Measurements from ENCODE around the gene LINGO4.
"Not testable (repeated sequence)": the region's sequence is repeated elsewhere in the genome, so short reads cannot be mapped to it uniquely, and the experiment has no call there.

LINGO4 gene

DNA sequence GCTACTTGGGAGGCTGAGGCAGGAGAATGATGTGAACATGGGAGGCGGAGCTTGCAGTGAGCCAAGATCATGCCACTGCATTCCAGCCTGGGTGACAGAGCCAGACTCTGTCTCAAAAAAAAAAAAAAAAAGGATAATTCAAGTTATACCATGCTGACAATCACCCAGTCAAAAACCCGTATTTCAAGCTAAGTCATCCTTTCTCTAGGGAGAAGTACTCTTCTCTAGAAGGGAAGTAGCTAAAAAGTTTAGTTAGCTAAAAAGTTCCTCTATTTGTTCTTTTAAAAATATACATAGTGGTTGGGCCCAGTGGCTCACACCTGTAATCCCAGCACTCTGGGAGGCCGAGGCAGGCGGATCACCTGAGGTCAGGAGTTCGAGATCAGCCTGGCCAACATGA, 24.5 kb downstream of the LINGO4 start:
- not testable (repeated sequence) for H3K4me1 ChIP-seq (ENCODE audit: control insufficient read depth, insufficient read depth, low read length, unreplicated experiment); H3K27ac ChIP-seq (ENCODE audit: low read depth, low read length); H3K79me2 ChIP-seq (ENCODE audit: control insufficient read depth, insufficient read depth, low read length, unreplicated experiment); H3K36me3 ChIP-seq (ENCODE audit: insufficient read depth, low read length); H3K4me3 ChIP-seq (ENCODE audit: low read depth, low read length); H2AFZ ChIP-seq (ENCODE audit: low read length, unreplicated experiment)
- peaks cover 17% of the 10 kb centered on the region for H3K27me3 ChIP-seq (ENCODE audit: insufficient read depth, low read length)

- Histone ChIP-seq H3K36me3 (ENCODE audit: insufficient read depth, low read length) (no peaks in the 10 kb centered on the region), H2AFZ (ENCODE audit: low read length, unreplicated experiment) (no peak overlapping the region), H3K79me2 (ENCODE audit: control insufficient read depth, insufficient read depth, low read length, unreplicated experiment) (no peaks in the 10 kb centered on the region), H3K27me3 (ENCODE audit: insufficient read depth, low read length) (peaks cover 10% of the 10 kb centered on the region), H3K4me3 (ENCODE audit: low read depth, low read length) (no peak overlapping the region), H3K4me1 (ENCODE audit: control insufficient read depth, insufficient read depth, low read length, unreplicated experiment) (no peaks in the 10 kb centered on the region), H3K27ac (ENCODE audit: low read depth, low read length) (no peak overlapping the region)
Measured at GRCh38 chr1:151779852-151780251, 25.4 kb downstream of the LINGO4 start.

- H3K4me3 ChIP-seq (ENCODE audit: low read depth, low read length) = no peak overlapping the region
- no peaks in the 10 kb centered on the region for H3K4me1 ChIP-seq (ENCODE audit: control insufficient read depth, insufficient read depth, low read length, unreplicated experiment)
- no peaks in the 10 kb centered on the region for H3K79me2 ChIP-seq (ENCODE audit: control insufficient read depth, insufficient read depth, low read length, unreplicated experiment)
- H3K27me3 ChIP-seq (ENCODE audit: insufficient read depth, low read length) = no peaks in the 10 kb centered on the region
- H3K27ac ChIP-seq (ENCODE audit: low read depth, low read length) = no peak overlapping the region
- no peaks in the 10 kb centered on the region for H3K36me3 ChIP-seq (ENCODE audit: insufficient read depth, low read length)
- no peak overlapping the region for H2AFZ ChIP-seq (ENCODE audit: low read length, unreplicated experiment)
Measured at GRCh38 chr1:151777317-151777716, 27.9 kb downstream of the LINGO4 start.

DNA sequence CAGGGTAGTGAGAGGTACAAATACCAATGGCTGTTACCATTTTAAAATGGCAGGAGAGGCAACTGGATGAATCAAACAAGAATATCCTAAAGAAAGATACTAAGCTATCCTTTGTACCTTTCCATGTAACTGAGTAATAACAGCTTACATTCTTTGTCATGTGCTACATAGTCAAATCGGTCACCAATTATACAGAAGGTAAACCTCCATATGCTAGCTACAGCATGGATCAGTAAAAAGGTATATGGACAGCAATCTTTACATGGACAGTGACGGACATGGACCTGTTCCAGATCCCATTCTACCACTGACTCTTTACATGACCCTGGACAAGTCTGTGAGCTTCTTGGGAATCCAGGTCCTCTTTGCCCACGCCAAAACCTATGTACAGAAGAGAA, 28.6 kb downstream of the LINGO4 start:
- Histone ChIP-seq H3K27ac (ENCODE audit: low read depth, low read length) (no peak overlapping the region), H3K79me2 (ENCODE audit: control insufficient read depth, insufficient read depth, low read length, unreplicated experiment) (no peaks in the 10 kb centered on the region), H2AFZ (ENCODE audit: low read length, unreplicated experiment) (no peak overlapping the region), H3K4me1 (ENCODE audit: control insufficient read depth, insufficient read depth, low read length, unreplicated experiment) (no peaks in the 10 kb centered on the region), H3K27me3 (ENCODE audit: insufficient read depth, low read length) (no peaks in the 10 kb centered on the region), H3K36me3 (ENCODE audit: insufficient read depth, low read length) (no peaks in the 10 kb centered on the region), H3K4me3 (ENCODE audit: low read depth, low read length) (no peak overlapping the region)

DNA sequence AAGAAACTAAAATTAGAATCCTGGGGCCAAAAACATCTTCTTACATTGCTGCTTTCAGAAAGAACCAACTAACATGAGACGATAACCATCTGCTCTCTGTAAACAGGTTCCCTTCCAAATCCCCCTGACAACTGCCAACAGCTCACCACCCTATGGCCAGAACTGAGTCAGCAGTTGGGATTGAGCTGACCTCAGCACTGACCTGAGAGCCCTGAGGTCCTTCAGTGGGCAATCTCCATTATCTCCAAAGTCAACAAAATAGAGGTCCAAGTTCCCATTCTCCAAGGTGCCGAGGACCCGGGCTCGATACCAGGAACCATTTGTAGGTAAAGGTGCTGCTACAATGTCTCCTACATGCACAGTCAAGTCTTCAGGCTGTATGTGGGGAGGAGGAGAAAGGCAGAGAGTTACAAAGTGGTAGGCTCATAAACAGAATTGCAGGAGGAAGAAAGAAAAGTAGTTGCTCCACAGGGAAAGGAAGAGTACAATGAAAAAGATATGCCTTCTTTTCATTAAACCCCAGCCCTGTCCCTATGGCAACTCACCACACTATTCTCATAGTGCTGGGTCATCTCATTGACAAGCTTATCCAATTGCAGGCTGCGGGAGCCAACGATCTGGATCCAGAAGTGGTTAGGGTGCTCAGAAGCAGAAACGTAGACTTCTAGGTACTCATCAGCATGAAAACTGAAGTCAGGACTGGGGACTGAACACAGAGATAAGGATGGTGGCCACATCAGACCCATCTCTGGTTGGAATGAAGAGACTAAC, 29.1 kb downstream of the LINGO4 start:
- no peak overlapping the region for H3K27ac ChIP-seq (ENCODE audit: low read depth, low read length)
- H3K36me3 ChIP-seq (ENCODE audit: insufficient read depth, low read length) = no peaks in the 10 kb centered on the region
- H3K79me2 ChIP-seq (ENCODE audit: control insufficient read depth, insufficient read depth, low read length, unreplicated experiment) = no peaks in the 10 kb centered on the region
- H3K4me1 ChIP-seq (ENCODE audit: control insufficient read depth, insufficient read depth, low read length, unreplicated experiment) = no peaks in the 10 kb centered on the region
- H3K4me3 ChIP-seq (ENCODE audit: low read depth, low read length) = no peak overlapping the region
- H2AFZ ChIP-seq (ENCODE audit: low read length, unreplicated experiment) = no peak overlapping the region
- no peaks in the 10 kb centered on the region for H3K27me3 ChIP-seq (ENCODE audit: insufficient read depth, low read length)

DNA sequence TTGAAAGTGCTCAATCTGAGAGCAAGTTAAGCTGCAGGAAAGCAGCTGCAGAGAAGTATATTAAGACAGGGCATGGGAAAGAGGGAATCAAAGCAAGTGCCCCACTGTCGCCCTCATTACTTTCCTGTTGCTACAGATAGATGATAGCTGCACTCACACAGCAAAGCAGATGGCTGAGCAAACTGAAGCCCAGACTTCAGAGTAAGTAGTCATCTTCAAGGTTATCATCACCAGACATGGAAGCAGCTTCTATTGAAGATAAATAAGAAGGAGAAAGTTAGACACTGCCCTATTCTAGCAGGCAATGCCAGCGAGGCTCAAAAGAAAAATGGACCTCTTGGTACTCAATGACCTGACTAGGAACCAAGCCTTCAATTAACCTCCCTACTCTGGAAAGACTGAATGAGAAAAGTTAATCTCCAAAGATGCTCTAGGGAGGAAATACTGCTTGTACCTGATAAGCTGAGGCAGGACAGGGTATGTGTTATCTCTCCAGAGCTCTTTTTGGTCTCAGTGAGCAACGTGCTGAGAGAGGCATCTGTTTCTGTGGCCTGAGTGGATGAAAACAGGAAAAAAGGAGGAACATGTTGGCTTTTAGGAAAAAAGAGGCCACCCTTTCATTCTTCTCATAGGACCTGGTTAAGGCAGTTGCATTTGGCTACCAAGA, 30.8 kb downstream of the LINGO4 start:
- Histone ChIP-seq H2AFZ (ENCODE audit: low read length, unreplicated experiment) (no peak overlapping the region), H3K36me3 (ENCODE audit: insufficient read depth, low read length) (no peaks in the 10 kb centered on the region), H3K27ac (ENCODE audit: low read depth, low read length) (no peak overlapping the region), H3K79me2 (ENCODE audit: control insufficient read depth, insufficient read depth, low read length, unreplicated experiment) (no peaks in the 10 kb centered on the region), H3K4me3 (ENCODE audit: low read depth, low read length) (no peak overlapping the region), H3K4me1 (ENCODE audit: control insufficient read depth, insufficient read depth, low read length, unreplicated experiment) (no peaks in the 10 kb centered on the region), H3K27me3 (ENCODE audit: insufficient read depth, low read length) (no peaks in the 10 kb centered on the region)

DNA sequence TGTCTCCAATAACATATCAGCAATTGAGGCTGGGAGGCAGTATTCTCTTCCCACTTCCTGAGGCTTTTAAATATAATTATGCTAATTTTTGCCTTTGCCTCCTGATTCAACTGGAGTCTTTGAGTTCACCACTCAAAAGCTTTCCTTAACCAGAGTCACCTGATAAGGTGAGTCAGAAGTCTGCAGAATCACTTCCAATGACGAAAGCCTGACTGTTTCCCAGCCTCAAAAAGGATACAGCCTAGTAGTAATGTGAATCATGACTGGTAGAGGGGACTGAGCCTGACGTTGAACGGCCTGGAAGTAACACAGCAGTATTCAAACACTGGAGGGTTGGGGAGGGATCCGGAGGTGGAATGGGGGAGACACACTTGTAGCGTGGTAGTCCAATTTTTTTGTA, 31.5 kb downstream of the LINGO4 start:
- H3K79me2 ChIP-seq (ENCODE audit: control insufficient read depth, insufficient read depth, low read length, unreplicated experiment) = no peaks in the 10 kb centered on the region
- no peak overlapping the region for H2AFZ ChIP-seq (ENCODE audit: low read length, unreplicated experiment)
- no peaks in the 10 kb centered on the region for H3K27me3 ChIP-seq (ENCODE audit: insufficient read depth, low read length)
- no peak overlapping the region for H3K4me3 ChIP-seq (ENCODE audit: low read depth, low read length)
- no peaks in the 10 kb centered on the region for H3K36me3 ChIP-seq (ENCODE audit: insufficient read depth, low read length)
- no peak overlapping the region for H3K27ac ChIP-seq (ENCODE audit: low read depth, low read length)
- no peaks in the 10 kb centered on the region for H3K4me1 ChIP-seq (ENCODE audit: control insufficient read depth, insufficient read depth, low read length, unreplicated experiment)

- H3K4me1 ChIP-seq (ENCODE audit: control insufficient read depth, insufficient read depth, low read length, unreplicated experiment); H3K27ac ChIP-seq (ENCODE audit: low read depth, low read length); H3K27me3 ChIP-seq (ENCODE audit: insufficient read depth, low read length); H3K79me2 ChIP-seq (ENCODE audit: control insufficient read depth, insufficient read depth, low read length, unreplicated experiment); H3K4me3 ChIP-seq (ENCODE audit: low read depth, low read length); H3K36me3 ChIP-seq (ENCODE audit: insufficient read depth, low read length); H2AFZ ChIP-seq (ENCODE audit: low read length, unreplicated experiment): not testable (repeated sequence)
Measured at GRCh38 chr1:151769270-151769669, 35.9 kb downstream of the LINGO4 start.

DNA sequence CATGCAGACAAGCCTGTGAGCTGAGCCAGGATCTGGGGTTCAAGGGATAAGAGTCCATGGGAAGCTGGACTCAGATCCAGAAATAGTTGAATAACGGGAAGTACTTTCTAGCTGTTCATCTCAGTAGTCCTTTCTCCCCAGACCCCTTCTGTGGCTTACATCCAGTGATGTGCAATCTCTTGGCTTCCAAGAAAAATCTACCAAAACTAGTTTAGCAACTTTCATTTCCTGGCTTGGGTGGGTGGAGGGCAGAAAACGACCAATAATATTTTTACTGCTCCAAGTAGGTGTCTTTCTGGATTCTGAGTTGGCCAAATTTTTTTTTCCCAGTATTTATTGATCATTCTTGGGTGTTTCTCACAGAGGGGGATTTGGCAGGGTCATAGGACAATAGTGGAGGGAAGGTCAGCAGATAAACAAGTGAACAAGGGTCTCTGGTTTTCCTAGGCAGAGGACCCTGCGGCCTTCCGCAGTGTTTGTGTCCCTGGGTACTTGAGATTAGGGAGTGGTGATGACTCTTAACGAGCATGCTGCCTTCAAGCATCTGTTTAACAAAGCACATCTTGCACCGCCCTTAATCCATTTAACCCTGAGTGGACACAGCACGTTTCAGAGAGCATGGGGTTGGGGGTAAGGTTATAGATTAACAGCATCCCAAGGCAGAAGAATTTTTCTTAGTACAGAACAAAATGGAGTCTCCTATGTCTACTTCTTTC, 36.7 kb downstream of the LINGO4 start:
- not testable (repeated sequence) for H3K79me2 ChIP-seq (ENCODE audit: control insufficient read depth, insufficient read depth, low read length, unreplicated experiment); H3K4me1 ChIP-seq (ENCODE audit: control insufficient read depth, insufficient read depth, low read length, unreplicated experiment); H3K4me3 ChIP-seq (ENCODE audit: low read depth, low read length); H3K27me3 ChIP-seq (ENCODE audit: insufficient read depth, low read length); H3K36me3 ChIP-seq (ENCODE audit: insufficient read depth, low read length); H3K27ac ChIP-seq (ENCODE audit: low read depth, low read length); H2AFZ ChIP-seq (ENCODE audit: low read length, unreplicated experiment)

- Histone ChIP-seq H3K27ac (ENCODE audit: low read depth, low read length) (peak overlapping the region; percentile 53), H3K4me3 (ENCODE audit: low read depth, low read length) (peak overlapping the region; percentile 87), H2AFZ (ENCODE audit: low read length, unreplicated experiment) (peak overlapping the region; percentile 88), H3K27me3 (ENCODE audit: insufficient read depth, low read length) (no peaks in the 10 kb centered on the region), H3K79me2 (ENCODE audit: control insufficient read depth, insufficient read depth, low read length, unreplicated experiment) (peaks cover 12% of the 10 kb centered on the region), H3K36me3 (ENCODE audit: insufficient read depth, low read length) (no peaks in the 10 kb centered on the region), H3K4me1 (ENCODE audit: control insufficient read depth, insufficient read depth, low read length, unreplicated experiment) (peaks cover 8% of the 10 kb centered on the region)
Measured at GRCh38 chr1:151763990-151764389, 41.2 kb downstream of the LINGO4 start.

Data from ACC112 (cell line).